ENCODE data around the gene RCAN1.

Gene RCAN1

GRCh38 chr21:34614628-34615486 is at the start of gene RCAN1:
RCAN1 (minus strand) TSS chr21:34615113; CDS start chr21:34615011, 102 bp downstream.
- H4K20me1 ChIP-seq (ENCODE audit: insufficient read depth, low read length): no peaks in the 10 kb centered on the region
- peak within 1 kb of the TSS; percentile 73 for H3K4me3 ChIP-seq (ENCODE audit: low read length)
- H3K27me3 ChIP-seq (ENCODE audit: low read depth, low read length): no peaks in the 10 kb centered on the region
- H3K79me2 ChIP-seq (ENCODE audit: low read length): no peaks in the 10 kb centered on the region
- TF ChIP-seq, protein P1, sequence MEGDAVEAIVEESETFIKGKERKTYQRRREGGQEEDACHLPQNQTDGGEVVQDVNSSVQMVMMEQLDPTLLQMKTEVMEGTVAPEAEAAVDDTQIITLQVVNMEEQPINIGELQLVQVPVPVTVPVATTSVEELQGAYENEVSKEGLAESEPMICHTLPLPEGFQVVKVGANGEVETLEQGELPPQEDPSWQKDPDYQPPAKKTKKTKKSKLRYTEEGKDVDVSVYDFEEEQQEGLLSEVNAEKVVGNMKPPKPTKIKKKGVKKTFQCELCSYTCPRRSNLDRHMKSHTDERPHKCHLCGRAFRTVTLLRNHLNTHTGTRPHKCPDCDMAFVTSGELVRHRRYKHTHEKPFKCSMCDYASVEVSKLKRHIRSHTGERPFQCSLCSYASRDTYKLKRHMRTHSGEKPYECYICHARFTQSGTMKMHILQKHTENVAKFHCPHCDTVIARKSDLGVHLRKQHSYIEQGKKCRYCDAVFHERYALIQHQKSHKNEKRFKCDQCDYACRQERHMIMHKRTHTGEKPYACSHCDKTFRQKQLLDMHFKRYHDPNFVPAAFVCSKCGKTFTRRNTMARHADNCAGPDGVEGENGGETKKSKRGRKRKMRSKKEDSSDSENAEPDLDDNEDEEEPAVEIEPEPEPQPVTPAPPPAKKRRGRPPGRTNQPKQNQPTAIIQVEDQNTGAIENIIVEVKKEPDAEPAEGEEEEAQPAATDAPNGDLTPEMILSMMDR (IDR thresholded peaks at IDR 0.05; ENCODE audit: low read depth, low read length): no peak
- TF ChIP-seq EZH2phosphoT487 (IDR thresholded peaks at IDR 0.05; ENCODE audit: low read depth): no peak
- H2AFZ ChIP-seq (ENCODE audit: low read depth, low read length): peak within 1 kb of the TSS; percentile 32; the same call in 1 of the 2 replicates
- H3K4me1 ChIP-seq (ENCODE audit: low read length): no peaks in the 10 kb centered on the region
- H3K9me3 ChIP-seq (ENCODE audit: insufficient read depth, low read length): no peaks in the 10 kb centered on the region
- peak within 1 kb of the TSS; percentile 86 for H3K4me2 ChIP-seq (ENCODE audit: low read length)
- H3K36me3 ChIP-seq (replicated peaks; ENCODE audit: low read depth, low read length): no peaks in the 10 kb centered on the region
- no peak within 1 kb of the TSS for H3K27ac ChIP-seq (ENCODE audit: low read length)
- H3K9ac ChIP-seq (ENCODE audit: low read length): peak within 1 kb of the TSS; percentile 31; the same call in 1 of the 2 replicates

DNA sequence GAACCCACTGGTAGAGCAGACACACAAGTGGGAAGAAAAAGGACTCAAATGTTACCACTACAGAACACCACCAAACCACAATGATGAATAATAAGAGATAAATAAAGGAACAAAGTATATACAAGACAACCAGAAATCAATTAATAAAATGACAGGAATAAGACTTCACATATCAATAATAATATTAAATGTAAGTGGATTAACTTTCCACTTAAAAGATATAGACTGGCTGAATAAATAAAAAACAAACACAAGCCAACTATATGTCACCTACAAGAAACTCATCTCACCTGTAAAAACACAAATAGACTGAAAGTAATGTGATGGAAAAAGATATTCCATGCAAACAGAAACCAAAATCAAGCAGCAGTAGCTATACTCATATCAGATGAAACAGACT is 46.9 kb upstream of the RCAN1 start:
- H4K20me1 ChIP-seq (ENCODE audit: insufficient read depth, low read length): no peaks in the 10 kb centered on the region
- H3K4me1 ChIP-seq (ENCODE audit: low read length): no peaks in the 10 kb centered on the region
- H3K36me3 ChIP-seq (replicated peaks; ENCODE audit: low read depth, low read length): no peaks in the 10 kb centered on the region
- no peak overlapping the region for H3K9ac ChIP-seq (ENCODE audit: low read length)
- H2AFZ ChIP-seq (ENCODE audit: low read depth, low read length): no peak overlapping the region
- H3K27me3 ChIP-seq (ENCODE audit: low read depth, low read length): no peaks in the 10 kb centered on the region
- no peaks in the 10 kb centered on the region for H3K79me2 ChIP-seq (ENCODE audit: low read length)
- H3K9me3 ChIP-seq (ENCODE audit: insufficient read depth, low read length): 0 out of 2 replicates have a peak, but pooled peaks cover 4% of the 10 kb centered on the region
- no peak overlapping the region for H3K4me3 ChIP-seq (ENCODE audit: low read length)
- H3K4me2 ChIP-seq (ENCODE audit: low read length): no peak overlapping the region
- TF ChIP-seq EZH2phosphoT487 (IDR thresholded peaks at IDR 0.05; ENCODE audit: low read depth): no peak
- TF ChIP-seq, protein P1 (IDR thresholded peaks at IDR 0.05; ENCODE audit: low read depth, low read length): no peak
- H3K27ac ChIP-seq (ENCODE audit: low read length): no peak overlapping the region

DNA sequence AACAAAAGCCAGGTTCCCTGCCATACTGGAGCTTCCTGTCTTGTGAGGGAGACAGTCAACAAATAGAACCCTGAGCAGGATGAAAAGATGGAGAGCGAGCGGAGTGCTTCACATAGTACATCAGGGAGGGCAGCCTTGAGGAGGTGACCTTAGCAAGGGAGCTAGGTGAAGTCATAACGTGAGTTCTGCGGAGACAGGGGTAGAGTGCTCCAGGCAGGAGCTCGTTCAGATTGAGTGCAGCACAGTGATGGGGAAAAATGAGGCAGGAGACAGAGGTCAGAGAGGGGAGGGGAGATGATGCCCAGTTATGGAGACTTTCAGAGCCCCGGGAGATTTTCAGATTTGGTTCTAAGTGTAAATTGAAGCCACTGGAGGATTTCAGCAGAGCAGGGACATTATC is 38.6 kb upstream of the RCAN1 start:
- TF ChIP-seq EZH2phosphoT487 (IDR thresholded peaks at IDR 0.05; ENCODE audit: low read depth): no peak
- TF ChIP-seq, protein P1 (IDR thresholded peaks at IDR 0.05; ENCODE audit: low read depth, low read length): no peak
- Histone ChIP-seq H3K79me2 (ENCODE audit: low read length) (no peaks in the 10 kb centered on the region), H3K4me1 (ENCODE audit: low read length) (no peaks in the 10 kb centered on the region), H3K9ac (ENCODE audit: low read length) (no peak overlapping the region), H3K27ac (ENCODE audit: low read length) (no peak overlapping the region), H4K20me1 (ENCODE audit: insufficient read depth, low read length) (no peaks in the 10 kb centered on the region), H3K4me2 (ENCODE audit: low read length) (no peak overlapping the region), H3K36me3 (replicated peaks; ENCODE audit: low read depth, low read length) (no peaks in the 10 kb centered on the region), H2AFZ (ENCODE audit: low read depth, low read length) (no peak overlapping the region), H3K4me3 (ENCODE audit: low read length) (no peak overlapping the region), H3K27me3 (ENCODE audit: low read depth, low read length) (no peaks in the 10 kb centered on the region), H3K9me3 (ENCODE audit: insufficient read depth, low read length) (no peaks in the 10 kb centered on the region)

- Histone ChIP-seq H3K4me2 (ENCODE audit: low read length) (no peak overlapping the region), H4K20me1 (ENCODE audit: insufficient read depth, low read length) (no peaks in the 10 kb centered on the region), H3K9me3 (ENCODE audit: insufficient read depth, low read length) (no peaks in the 10 kb centered on the region), H3K9ac (ENCODE audit: low read length) (no peak overlapping the region), H2AFZ (ENCODE audit: low read depth, low read length) (no peak overlapping the region), H3K79me2 (ENCODE audit: low read length) (no peaks in the 10 kb centered on the region), H3K36me3 (replicated peaks; ENCODE audit: low read depth, low read length) (no peaks in the 10 kb centered on the region), H3K27ac (ENCODE audit: low read length) (no peak overlapping the region), H3K27me3 (ENCODE audit: low read depth, low read length) (no peaks in the 10 kb centered on the region), H3K4me3 (ENCODE audit: low read length) (no peak overlapping the region), H3K4me1 (ENCODE audit: low read length) (no peaks in the 10 kb centered on the region)
- TF ChIP-seq, protein P1 (IDR thresholded peaks at IDR 0.05; ENCODE audit: low read depth, low read length): no peak
- no peak for TF ChIP-seq EZH2phosphoT487 (IDR thresholded peaks at IDR 0.05; ENCODE audit: low read depth)
Measured at GRCh38 chr21:34651642-34652041, 36.7 kb upstream of the RCAN1 start.

Data from OCI-LY3 (cell line).